HepG2 (cell line): ENCODE measurements around the gene TJP2. TPM values are rescaled to one million over a fixed set of nuclear protein-coding genes. Genes with fewer than 3 reads are reported as not detected.

Experiments used
- AKNA ChIP-seq: sonication (generic); formaldehyde crosslinking; IDR thresholded peaks from 2 replicates; pipeline ENCODE4 v1.4.0; 2020; ENCODE audit warnings: missing genetic modification reagents, borderline replicate concordance
- BHLHE40 ChIP-seq: IDR thresholded peaks from 2 replicates; pipeline ENCODE4 v1.6.1; 2011; ENCODE audit warnings: low read length, improper control_type of control experiment
- ETV5 ChIP-seq: IDR thresholded peaks from 2 replicates; pipeline ENCODE4 v1.6.1; 2018; ENCODE audit warnings: missing biosample characterization, missing genetic modification reagents, inconsistent platforms, borderline replicate concordance
- HIVEP1 ChIP-seq: sonication (generic); formaldehyde crosslinking; IDR thresholded peaks from 2 replicates; pipeline ENCODE4 v1.4.0; 2020; ENCODE audit warnings: mild to moderate bottlenecking, missing genetic modification reagents
- HNRNPL ChIP-seq: fragments of 200-400 bp; formaldehyde crosslinking; IDR thresholded peaks from 2 replicates; pipeline ENCODE4 v1.6.1; 2017; ENCODE audit warnings: mild to moderate bottlenecking, low read depth, low read length
- IRF9 ChIP-seq: sonication (generic); formaldehyde crosslinking; IDR thresholded peaks from 2 replicates; pipeline ENCODE4 v1.8.0; 2022; ENCODE audit warnings: missing genetic modification reagents, mild to moderate bottlenecking, borderline replicate concordance
- JARID2 ChIP-seq: sonication (generic); formaldehyde crosslinking; IDR thresholded peaks from 2 replicates; pipeline ENCODE4 v1.8.1; 2023; ENCODE audit warnings: missing genetic modification reagents, inconsistent platforms; ENCODE audit not compliant: insufficient replicate concordance
- KLF15 ChIP-seq: sonication (generic); formaldehyde crosslinking; IDR thresholded peaks from 2 replicates; pipeline ENCODE4 v1.8.1; 2023; ENCODE audit warnings: borderline replicate concordance, mild to moderate bottlenecking, inconsistent platforms, missing genetic modification reagents, mixed read lengths
- MED1 ChIP-seq: sonication (generic); formaldehyde crosslinking; IDR thresholded peaks from 2 replicates; pipeline ENCODE4 v1.4.0; 2020; ENCODE audit warnings: missing genetic modification reagents
- NR0B2 ChIP-seq: sonication (generic); formaldehyde crosslinking; IDR thresholded peaks from 2 replicates; pipeline ENCODE4 v1.4.0; 2020; ENCODE audit warnings: mild to moderate bottlenecking, missing genetic modification reagents
- PAXIP1 ChIP-seq: sonication (generic); formaldehyde crosslinking; conservative IDR thresholded peaks from 2 replicates; pipeline ENCODE4 v1.4.0; 2020; ENCODE audit warnings: mild to moderate bottlenecking, missing genetic modification reagents, moderate library complexity
- PBX2 ChIP-seq: IDR thresholded peaks from 2 replicates; pipeline ENCODE4 v1.6.1; 2016; ENCODE audit warnings: control low read depth
- PLSCR1 ChIP-seq: sonication (generic); formaldehyde crosslinking; IDR thresholded peaks from 2 replicates; pipeline ENCODE4 v1.5.0; 2020; ENCODE audit warnings: missing genetic modification reagents, mild to moderate bottlenecking, borderline replicate concordance
- SMAD3 ChIP-seq: sonication (generic); formaldehyde crosslinking; IDR thresholded peaks from 2 replicates; pipeline ENCODE4 v1.4.0; 2020; ENCODE audit warnings: missing genetic modification reagents
- SMYD3 ChIP-seq: sonication (generic); formaldehyde crosslinking; IDR thresholded peaks from 2 replicates; pipeline ENCODE4 v1.8.1; 2023; ENCODE audit warnings: mild to moderate bottlenecking, missing genetic modification reagents
- SRSF4 ChIP-seq: fragments of 200-400 bp; formaldehyde crosslinking; IDR thresholded peaks from one replicate; pipeline ENCODE4 v1.6.1; 2018; ENCODE audit warnings: mild to moderate bottlenecking, low read depth, low read length, moderate library complexity; ENCODE audit not compliant: poor library complexity, severe bottlenecking
- ZNF296 ChIP-seq: sonication (generic); formaldehyde crosslinking; conservative IDR thresholded peaks from 2 replicates; pipeline ENCODE4 v1.5.0; 2020; ENCODE audit warnings: mild to moderate bottlenecking, missing genetic modification reagents
- ZNF607 ChIP-seq: sonication (generic); formaldehyde crosslinking; IDR thresholded peaks from 2 replicates; pipeline ENCODE4 v1.5.1; 2020; ENCODE audit warnings: missing genetic modification reagents, mild to moderate bottlenecking, borderline replicate concordance
- polyA plus RNA-seq, 8 experiments: library from polyadenylated mRNA; depleted of rRNA in 3 of 8; stranded (reverse) in 7 of 8; unstranded in 1 of 8; fragments of >200 nt; fragmentation: Illumina TruSeq in 4 of 8; extraction: Trizol in 4 of 8; gene quantifications; 2 replicates each; pipeline versions ENCODE4 v1.2.1 to v1.2.3, GENCODE V29; 2011 to 2016; ENCODE audit warnings: low read depth in 4 of 8, missing spikeins in 1 of 8, mixed read lengths in 1 of 8; ENCODE audit not compliant: insufficient read depth in 1 of 8
- total RNA-seq, 5 experiments: library from RNA; depleted of rRNA; stranded (reverse); fragments of >200 nt; fragmentation: Illumina TruSeq; extraction: Trizol; gene quantifications; 2 replicates each; pipeline ENCODE4 v1.2.3, GENCODE V29; 2016; ENCODE audit warnings: low read depth in 1 of 5

The TJP2 gene
- total and polyA plus RNA-seq, 2 of the 13 experiments (the other 11 are each of a cell fraction or from before 2014, with no cell fraction given): 109 to 110 TPM

GRCh38 chr9:69178583-69179011 lies 4.5 kb downstream of the TJP2 start (continued):
- TF ChIP-seq NR0B2 (CRISPR knock-in tag) (no peak), HNRNPL (no peak), PBX2 (CRISPR knock-in tag) (no peak), KLF15 (CRISPR knock-in tag) (no peak), PLSCR1 (CRISPR knock-in tag) (no peak), ZNF296 (CRISPR knock-in tag) (no peak), MED1 (CRISPR knock-in tag) (peak; percentile 76), HIVEP1 (CRISPR knock-in tag) (no peak), JARID2 (CRISPR knock-in tag) (no peak), PAXIP1 (peak; percentile 73), ZNF607 (CRISPR knock-in tag) (no peak), AKNA (CRISPR knock-in tag) (no peak), BHLHE40 (no peak), SRSF4 (no peak), ETV5 (CRISPR knock-in tag) (peak; percentile 77), IRF9 (CRISPR knock-in tag) (no peak), SMAD3 (CRISPR knock-in tag) (no peak), SMYD3 (CRISPR knock-in tag) (no peak)
